DLD1 (cell line): ENCODE measurements around the gene RGS14.

ENCODE experiments used
- in situ Hi-C: cut with HindIII; loops from 2 replicates; pipeline ENCODE4 v1.10.0; 2017; ENCODE audit warnings: low sequenced_read_pairs

Gene RGS14, protein sequence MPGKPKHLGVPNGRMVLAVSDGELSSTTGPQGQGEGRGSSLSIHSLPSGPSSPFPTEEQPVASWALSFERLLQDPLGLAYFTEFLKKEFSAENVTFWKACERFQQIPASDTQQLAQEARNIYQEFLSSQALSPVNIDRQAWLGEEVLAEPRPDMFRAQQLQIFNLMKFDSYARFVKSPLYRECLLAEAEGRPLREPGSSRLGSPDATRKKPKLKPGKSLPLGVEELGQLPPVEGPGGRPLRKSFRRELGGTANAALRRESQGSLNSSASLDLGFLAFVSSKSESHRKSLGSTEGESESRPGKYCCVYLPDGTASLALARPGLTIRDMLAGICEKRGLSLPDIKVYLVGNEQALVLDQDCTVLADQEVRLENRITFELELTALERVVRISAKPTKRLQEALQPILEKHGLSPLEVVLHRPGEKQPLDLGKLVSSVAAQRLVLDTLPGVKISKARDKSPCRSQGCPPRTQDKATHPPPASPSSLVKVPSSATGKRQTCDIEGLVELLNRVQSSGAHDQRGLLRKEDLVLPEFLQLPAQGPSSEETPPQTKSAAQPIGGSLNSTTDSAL

GRCh38 chr5:177357459-177358351 lies at the start of gene RGS14:
TSS of gene RGS14 (plus strand) at chr5:177357924. CDS start at chr5:177358025, 101 bp downstream.
- in situ Hi-C loops = no loop called here

- in situ Hi-C loops = no loop called here
These were observed 49.0 kb upstream of the RGS14 start for GRCh38 chr5:177308740-177309139.

GRCh38 chr5:177309351-177310191 lies 48.2 kb upstream of the RGS14 start:
- in situ Hi-C loops = no loop called here

DNA sequence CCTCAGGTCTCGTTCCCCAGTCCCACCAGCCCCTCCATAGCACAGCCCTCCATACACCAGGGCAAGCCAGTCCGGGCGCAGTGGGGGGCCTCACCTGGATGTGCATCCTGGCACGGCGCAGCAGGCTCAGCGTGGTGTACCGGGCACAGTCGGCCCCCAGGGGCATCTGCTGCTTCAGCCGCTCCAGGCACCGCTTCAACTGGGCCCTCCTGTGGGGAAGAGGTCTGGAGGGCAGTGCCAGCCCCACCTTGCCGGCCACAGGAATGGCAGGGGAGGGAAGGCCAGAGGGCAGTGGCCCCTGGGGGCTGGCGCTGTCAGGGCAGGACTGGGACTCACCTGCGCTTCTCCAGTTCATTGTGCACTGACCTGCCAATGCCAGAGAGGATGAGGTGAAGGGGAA lies 47.4 kb upstream of the RGS14 start:
- in situ Hi-C loops = no loop called here

- in situ Hi-C loops = no loop called here
These were observed 46.9 kb upstream of the RGS14 start for GRCh38 chr5:177310757-177311391.

GRCh38 chr5:177311392-177311722 lies 46.4 kb upstream of the RGS14 start:
- in situ Hi-C loops = no loop called here

GRCh38 chr5:177311723-177312648 lies 45.7 kb upstream of the RGS14 start, which contains the start of gene MXD3:
TSS of gene MXD3 (minus strand) at chr5:177311898. CDS start at chr5:177311830, 68 bp downstream.
- in situ Hi-C loops = no loop called here

- in situ Hi-C loops = no loop called here
These were observed 45.0 kb upstream of the RGS14 start for GRCh38 chr5:177312649-177313181.

- in situ Hi-C loops = no loop called here
These were observed 44.0 kb upstream of the RGS14 start for GRCh38 chr5:177313561-177314259.

- in situ Hi-C loops = no loop called here
These were observed 43.1 kb upstream of the RGS14 start for GRCh38 chr5:177314376-177315342.

DNA sequence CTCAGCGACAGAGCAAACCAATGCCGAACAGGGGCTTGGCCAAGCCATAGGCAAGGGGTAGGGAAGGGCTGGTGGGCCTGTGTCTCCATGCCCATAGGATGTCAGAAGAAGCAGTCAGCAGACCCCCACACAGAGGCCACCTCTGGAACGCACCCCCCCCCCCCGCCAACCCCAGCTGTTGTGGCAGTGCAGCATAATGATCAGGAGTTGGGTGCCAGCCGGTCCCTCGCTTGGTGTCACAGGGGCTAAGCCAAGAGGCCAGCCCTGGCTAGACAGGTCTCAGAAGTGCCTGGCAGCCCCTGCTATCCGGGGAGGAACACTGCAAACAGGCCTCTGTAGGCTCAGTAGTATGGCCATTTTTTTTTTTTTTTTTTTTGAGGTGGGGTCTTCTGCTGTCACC lies 42.3 kb upstream of the RGS14 start:
- in situ Hi-C loops = no loop called here

DNA sequence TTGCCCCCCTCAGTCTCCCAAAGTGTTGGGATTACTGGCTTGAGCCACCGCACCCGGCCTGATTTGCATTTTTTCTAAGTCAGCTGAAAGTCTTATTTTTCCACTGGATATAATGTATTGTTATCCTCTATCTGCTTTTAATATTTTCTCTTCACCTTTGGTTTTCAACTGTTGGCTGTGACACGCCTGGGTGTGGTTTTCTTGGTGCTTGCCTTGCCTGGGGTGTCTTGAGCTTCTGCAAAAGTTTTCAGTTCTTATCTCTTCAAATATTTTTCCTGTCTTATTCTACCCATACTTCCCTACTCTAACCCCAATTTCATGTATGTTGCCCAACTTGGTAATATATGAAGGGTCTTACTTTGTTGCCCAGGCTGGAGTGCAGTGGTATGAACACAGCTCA lies 41.7 kb upstream of the RGS14 start:
- in situ Hi-C loops = no loop called here

DNA sequence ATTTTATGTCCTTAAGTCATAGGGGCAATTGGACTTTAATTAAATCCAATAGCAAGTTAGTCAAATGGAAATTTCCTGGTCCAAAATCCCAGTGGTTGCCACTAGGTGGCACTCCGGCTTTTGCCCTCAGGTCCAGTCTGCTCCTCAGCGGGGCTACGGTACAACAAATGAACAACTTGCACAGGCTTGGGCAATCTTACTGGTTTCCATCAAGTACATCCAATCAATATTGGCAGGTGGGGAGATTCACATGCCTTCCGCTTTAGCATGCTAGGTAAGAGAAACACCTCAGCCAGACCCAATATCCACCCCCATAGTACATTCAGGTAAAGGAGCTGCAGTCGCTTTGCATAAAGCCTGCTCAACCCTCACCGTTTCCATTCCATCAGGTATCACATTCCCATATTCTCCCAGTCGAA lies 39.8 kb upstream of the RGS14 start:
- in situ Hi-C loops = no loop called here

DNA sequence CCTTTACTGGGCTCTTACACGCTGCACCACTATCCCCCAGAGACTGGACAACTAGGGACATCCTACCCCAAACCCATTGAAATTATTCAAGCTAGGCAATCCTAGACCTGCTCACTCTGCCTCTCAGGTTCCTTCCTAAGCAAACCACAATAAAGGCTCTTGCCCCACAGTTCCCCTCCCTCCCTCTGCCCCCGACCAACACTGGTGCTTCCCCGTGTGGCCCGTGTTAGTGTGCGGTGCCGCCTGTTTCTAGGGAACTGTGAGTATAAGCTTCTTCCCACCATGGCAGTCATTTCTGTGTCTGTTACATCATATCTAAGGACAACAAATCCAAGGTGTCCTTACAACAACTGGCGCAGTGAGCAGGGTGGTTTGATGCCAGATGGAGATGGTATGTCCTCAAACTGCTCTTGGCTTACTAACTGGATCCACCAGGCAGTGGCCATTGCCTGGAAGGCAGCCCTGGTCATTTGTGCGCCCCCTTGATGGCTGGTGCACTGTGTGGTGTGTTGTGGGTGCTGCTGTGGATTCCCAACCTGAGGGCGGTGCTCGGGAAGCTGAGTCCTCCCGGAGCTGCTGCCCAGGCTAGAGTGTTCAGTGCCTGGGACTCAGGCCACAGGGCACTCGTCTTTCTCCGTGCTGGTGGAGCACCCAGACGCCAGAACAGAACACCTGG lies 37.7 kb upstream of the RGS14 start:
- in situ Hi-C loops = no loop called here

GRCh38 chr5:177320879-177321278 lies 36.8 kb upstream of the RGS14 start:
- in situ Hi-C loops = no loop called here

DNA sequence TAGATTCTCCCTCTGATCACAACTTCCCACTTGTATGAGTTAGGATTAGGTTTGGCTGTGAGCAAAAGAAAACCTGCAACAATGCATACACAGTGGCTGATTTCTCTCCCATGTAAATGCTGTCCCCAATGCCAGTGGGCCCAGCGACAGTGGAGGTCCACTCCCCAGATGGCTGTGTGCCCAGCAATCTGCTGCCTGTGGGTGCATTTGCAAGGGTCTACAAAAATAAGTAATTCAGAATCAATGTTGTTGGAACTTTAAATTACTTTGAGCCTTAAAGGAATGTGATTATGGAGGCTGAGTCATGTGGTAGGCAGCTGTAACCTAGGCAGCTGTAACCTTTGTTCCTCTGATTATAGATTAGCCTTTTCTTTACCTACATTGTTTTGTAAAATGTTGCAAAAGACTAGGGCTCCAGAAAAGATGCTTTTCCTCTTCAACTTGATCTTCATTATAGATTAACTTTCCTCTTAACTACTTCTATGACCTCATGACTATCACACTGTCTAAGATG lies 31.8 kb upstream of the RGS14 start:
- in situ Hi-C loops = no loop called here
